GM23338 (cell line): Measurements from ENCODE around the gene PELI1. TPM values are rescaled to one million over a fixed set of nuclear protein-coding genes. Genes with fewer than 3 reads are reported as not detected.

Source experiments
- ATAC-seq: fragments of 200-7000 bp; cut with Tn5 transposase; 3 replicates; pipeline ENCODE4 v1.9.1; 2020
- DNase-seq: peaks from one replicate; pipeline ENCODE4 v3.0.0-alpha.2; 2015; ENCODE audit warnings: low spot score
- H2AFZ ChIP-seq: fragments of 200-600 bp; sonication (generic); 2 replicates; pipeline ENCODE4 v1.8.0; 2016; ENCODE audit warnings: antibody characterized with exemption, mild to moderate bottlenecking, moderate library complexity
- H3F3A ChIP-seq: fragments of 200-600 bp; sonication (generic); replicated peaks from 2 replicates; pipeline ENCODE4 v1.8.0; 2017; ENCODE audit warnings: antibody characterized with exemption, mixed run types, low read depth
- H3K27ac ChIP-seq: fragments of 200-600 bp; sonication (generic); 2 replicates; pipeline ENCODE4 v1.6.1; 2016; ENCODE audit warnings: low read depth
- H3K27me3 ChIP-seq: fragments of 200-600 bp; sonication (generic); 2 replicates; pipeline ENCODE4 v1.8.0; 2016; ENCODE audit warnings: mild to moderate bottlenecking, mixed run types, moderate library complexity; ENCODE audit not compliant: insufficient read depth
- H3K36me3 ChIP-seq: fragments of 200-600 bp; sonication (generic); 2 replicates; pipeline ENCODE4 v1.8.0; 2016; ENCODE audit warnings: mild to moderate bottlenecking; ENCODE audit not compliant: insufficient read depth
- H3K4me1 ChIP-seq: fragments of 200-600 bp; sonication (generic); 2 replicates; pipeline ENCODE4 v1.8.0; 2016; ENCODE audit warnings: mild to moderate bottlenecking, moderate library complexity; ENCODE audit not compliant: insufficient read depth
- H3K4me2 ChIP-seq: fragments of 200-600 bp; sonication (generic); 2 replicates; pipeline ENCODE4 v1.7.1; 2017; ENCODE audit warnings: mixed run types
- H3K4me3 ChIP-seq: fragments of 200-600 bp; sonication (generic); 2 replicates; pipeline ENCODE4 v1.6.1; 2016; ENCODE audit warnings: mixed run types
- H3K79me2 ChIP-seq: fragments of 200-600 bp; sonication (generic); replicated peaks from 2 replicates; pipeline ENCODE4 v1.8.0; 2017; ENCODE audit warnings: mild to moderate bottlenecking; ENCODE audit not compliant: insufficient read depth
- H3K9me2 ChIP-seq: fragments of 200-600 bp; sonication (generic); 2 replicates; pipeline ENCODE4 v1.8.0; 2017; ENCODE audit not compliant: insufficient read depth
- H4K20me1 ChIP-seq: fragments of 200-600 bp; sonication (generic); replicated peaks from 2 replicates; pipeline ENCODE4 v1.8.0; 2017; ENCODE audit warnings: mild to moderate bottlenecking; ENCODE audit not compliant: insufficient read depth
- H3K27ac Mint-ChIP-seq: 2 replicates; pipeline ENCODE4 v1.8.0; 2020; ENCODE audit warnings: inconsistent platforms, mild to moderate bottlenecking, moderate library complexity, mixed read lengths
- H3K27me3 Mint-ChIP-seq: 3 replicates; pipeline ENCODE4 v1.8.0; 2022; ENCODE audit warnings: low read depth, mild to moderate bottlenecking, moderate library complexity, mixed read lengths, inconsistent platforms; ENCODE audit not compliant: insufficient read depth, poor library complexity
- H3K36me3 Mint-ChIP-seq: 3 replicates; pipeline ENCODE4 v1.8.0; 2021; ENCODE audit warnings: low read depth, mild to moderate bottlenecking, inconsistent platforms, moderate library complexity, mixed read lengths
- H3K4me1 Mint-ChIP-seq: 3 replicates; pipeline ENCODE4 v1.8.0; 2020; ENCODE audit warnings: mild to moderate bottlenecking, inconsistent platforms, mixed read lengths
- H3K4me3 Mint-ChIP-seq: 3 replicates; pipeline ENCODE4 v1.8.0; 2021; ENCODE audit warnings: moderate library complexity, mild to moderate bottlenecking, inconsistent platforms, mixed read lengths
- H3K9me3 Mint-ChIP-seq: 3 replicates; pipeline ENCODE4 v1.8.0; 2020; ENCODE audit warnings: moderate library complexity, mild to moderate bottlenecking, inconsistent platforms, mixed read lengths
- CREB1 ChIP-seq: fragments of 250-450 bp; sonication (Bioruptor Pico); IDR thresholded peaks from 2 replicates; pipeline ENCODE4 v1.5.0; 2020; ENCODE audit warnings: low read depth, mild to moderate bottlenecking, moderate library complexity
- CTCF ChIP-seq, 2 experiments: fragments of 200-600 bp in 1 of 2; sonication (generic) in 1 of 2; conservative IDR thresholded peaks; 2 replicates each; pipeline versions ENCODE4 v1.5.1 to v1.6.1; 2016 to 2017; ENCODE audit warnings: antibody characterized with exemption in 2 of 2, low read depth in 2 of 2, mild to moderate bottlenecking in 2 of 2, moderate library complexity in 1 of 2
- EZH2 ChIP-seq: fragments of 200-600 bp; sonication (generic); IDR thresholded peaks from one replicate; pipeline ENCODE4 v1.8.0; 2017; ENCODE audit warnings: antibody characterized with exemption, mild to moderate bottlenecking, low read depth; ENCODE audit not compliant: unreplicated experiment
- EZH2phosphoT487 ChIP-seq: fragments of 200-600 bp; sonication (generic); IDR thresholded peaks from one replicate; pipeline ENCODE4 v1.8.1; 2018; ENCODE audit warnings: antibody characterized with exemption; ENCODE audit not compliant: unreplicated experiment
- JUNB ChIP-seq: IDR thresholded peaks from one replicate; pipeline ENCODE4 v1.6.1; 2016; ENCODE audit warnings: antibody characterized with exemption; ENCODE audit not compliant: unreplicated experiment
- NANOG ChIP-seq: IDR thresholded peaks from 2 replicates; pipeline ENCODE4 v1.6.1; 2016; ENCODE audit warnings: antibody characterized with exemption, borderline replicate concordance
- POLR2AphosphoS5 ChIP-seq: IDR thresholded peaks from 2 replicates; pipeline ENCODE4 v1.6.1; 2016; ENCODE audit warnings: antibody characterized with exemption, low read depth
- REST ChIP-seq: IDR thresholded peaks from one replicate; pipeline ENCODE4 v1.6.1; 2018; ENCODE audit warnings: antibody characterized with exemption; ENCODE audit not compliant: unreplicated experiment
- STAT1 ChIP-seq: IDR thresholded peaks from one replicate; pipeline ENCODE4 v1.6.1; 2016; ENCODE audit warnings: antibody characterized with exemption; ENCODE audit not compliant: unreplicated experiment
- ZNF114 ChIP-seq: fragments of 250-450 bp; sonication (Bioruptor Pico); IDR thresholded peaks from 2 replicates; pipeline ENCODE4 v1.5.0; 2020; ENCODE audit warnings: mild to moderate bottlenecking, moderate library complexity
- ZNF331 ChIP-seq: fragments of 250-450 bp; sonication (Bioruptor Pico); IDR thresholded peaks from 2 replicates; pipeline ENCODE4 v1.5.0; 2020; ENCODE audit warnings: low read depth, mild to moderate bottlenecking, moderate library complexity
- polyA plus RNA-seq: library from polyadenylated mRNA; unstranded; fragments of >200 nt; fragmentation: Nextera tagmentation; extraction: Ambion mirVana; gene quantifications from 2 replicates; pipeline ENCODE4 v1.2.1, GENCODE V29; 2016
- total RNA-seq: library from RNA; depleted of rRNA; stranded (reverse); fragments of >200 nt; shearing (Covaris generic); gene quantifications from 2 replicates; pipeline ENCODE4 v1.2.3, GENCODE V29; 2014
- TF ChIP-seq, protein P1 (sequence below): IDR thresholded peaks from 2 replicates; pipeline ENCODE4 v1.6.1; 2016; ENCODE audit warnings: antibody characterized with exemption

Gene PELI1
- total and polyA plus RNA-seq, 2 experiments from 2014 or later = 32.4 to 61.8 TPM

DNA sequence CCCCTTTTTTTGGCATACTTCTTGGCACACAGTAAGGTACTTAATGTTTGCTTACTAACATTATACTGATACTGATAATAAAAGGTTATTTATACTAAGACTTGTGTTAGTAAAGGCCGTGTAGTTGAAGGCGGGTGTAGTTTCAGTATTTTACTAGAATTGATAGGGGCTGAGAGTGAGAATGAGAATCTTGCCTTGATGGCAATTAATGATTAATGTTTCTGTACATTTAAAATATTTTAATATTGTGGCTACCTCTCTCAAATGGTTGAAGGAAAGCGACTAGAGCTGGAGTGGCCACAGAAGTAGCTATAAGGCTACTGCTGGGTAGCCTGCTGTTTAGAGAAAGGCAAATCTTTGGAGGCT is 29.3 kb downstream of the PELI1 start:
- H4K20me1 ChIP-seq = peaks cover 7% of the 10 kb centered on the region
- H3K9me2 ChIP-seq = no peaks in the 10 kb centered on the region
- no peaks in the 10 kb centered on the region for H3K27me3 ChIP-seq
- H3K9me3 Mint-ChIP-seq = no peaks in the 10 kb centered on the region
- H3K4me1 Mint-ChIP-seq = peaks cover 37% of the 10 kb centered on the region
- peaks cover 100% of the 10 kb centered on the region for H3K79me2 ChIP-seq
- no peaks in the 10 kb centered on the region for H3F3A ChIP-seq
- H3K27me3 Mint-ChIP-seq = no peaks in the 10 kb centered on the region
- H3K4me2 ChIP-seq = peak overlapping the region; percentile 17; the same call in 1 of the 2 replicates
- no peak for ATAC-seq
- H2AFZ ChIP-seq = no peak overlapping the region
- H3K27ac Mint-ChIP-seq = peak overlapping the region; percentile 20
- no peaks in the 10 kb centered on the region; the same call in 2 of the 3 replicates for H3K36me3 Mint-ChIP-seq
- peaks cover 44% of the 10 kb centered on the region for H3K4me1 ChIP-seq
- H3K4me3 ChIP-seq = no peak overlapping the region
- peak overlapping the region; percentile 20; the same call in 1 of the 2 replicates for H3K27ac ChIP-seq
- H3K36me3 ChIP-seq = no peaks in the 10 kb centered on the region
- TF ChIP-seq STAT1 = no peak
- TF ChIP-seq JUNB = no peak
- TF ChIP-seq POLR2AphosphoS5 = no peak
- no peak for TF ChIP-seq EZH2phosphoT487
- no peak for TF ChIP-seq CTCF (conservative IDR thresholded peaks at IDR 0.05; ENCODE audit: low read depth in 2 of 2)
- no peak for TF ChIP-seq REST
- no peak for TF ChIP-seq ZNF331 (CRISPR knock-in tag)
- no peak for TF ChIP-seq NANOG
- TF ChIP-seq EZH2 = no peak
- TF ChIP-seq ZNF114 (CRISPR knock-in tag) = no peak
- TF ChIP-seq CREB1 (CRISPR knock-in tag) = no peak
- TF ChIP-seq, protein P1, sequence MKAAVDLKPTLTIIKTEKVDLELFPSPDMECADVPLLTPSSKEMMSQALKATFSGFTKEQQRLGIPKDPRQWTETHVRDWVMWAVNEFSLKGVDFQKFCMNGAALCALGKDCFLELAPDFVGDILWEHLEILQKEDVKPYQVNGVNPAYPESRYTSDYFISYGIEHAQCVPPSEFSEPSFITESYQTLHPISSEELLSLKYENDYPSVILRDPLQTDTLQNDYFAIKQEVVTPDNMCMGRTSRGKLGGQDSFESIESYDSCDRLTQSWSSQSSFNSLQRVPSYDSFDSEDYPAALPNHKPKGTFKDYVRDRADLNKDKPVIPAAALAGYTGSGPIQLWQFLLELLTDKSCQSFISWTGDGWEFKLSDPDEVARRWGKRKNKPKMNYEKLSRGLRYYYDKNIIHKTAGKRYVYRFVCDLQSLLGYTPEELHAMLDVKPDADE = no peak
- no peak for DNase-seq
- no peak overlapping the region for H3K4me3 Mint-ChIP-seq
